Fibroblast of villous mesenchyme (primary cell): ENCODE results near the gene NET1. TPM values are rescaled to one million over a fixed set of nuclear protein-coding genes. Genes with fewer than 3 reads are reported as not detected.

Source experiments
- DNase-seq: peaks from one replicate; pipeline ENCODE4 v3.0.0-alpha.2; 2010; ENCODE audit warnings: low read depth
- H3K4me3 ChIP-seq: 2 replicates; pipeline ENCODE4 v1.5.1; 2011; ENCODE audit warnings: low read depth, mild to moderate bottlenecking, low read length
- CTCF ChIP-seq: IDR thresholded peaks from 2 replicates; pipeline ENCODE4 v1.5.1; 2012; ENCODE audit warnings: low read depth, mild to moderate bottlenecking, low read length; ENCODE audit not compliant: insufficient read depth
- total RNA-seq: library from RNA; depleted of rRNA; stranded (reverse); fragments of >200 nt; gene quantifications from 2 replicates; pipeline ENCODE4 v1.2.3, GENCODE V29; 2012

NET1 gene
- total RNA-seq, 1 donor: 23.3 TPM

GRCh38 chr10:5456563-5456962 is 44.2 kb downstream of the NET1 start:
- no peak for DNase-seq
- TF ChIP-seq CTCF: no peak
- no peak overlapping the region for H3K4me3 ChIP-seq

- no peak for DNase-seq
- H3K4me3 ChIP-seq: no peak overlapping the region
- TF ChIP-seq CTCF: no peak
These were observed 45.4 kb downstream of the NET1 start for GRCh38 chr10:5457741-5458140.

- no peak for TF ChIP-seq CTCF
- H3K4me3 ChIP-seq: no peak overlapping the region
- no peak for DNase-seq
These were observed 46.1 kb downstream of the NET1 start for GRCh38 chr10:5458425-5458824.

- TF ChIP-seq CTCF: no peak
- DNase-seq: no peak
- H3K4me3 ChIP-seq: no peak overlapping the region
These were observed 46.8 kb downstream of the NET1 start for GRCh38 chr10:5458949-5459747.

- DNase-seq: no peak
- H3K4me3 ChIP-seq: no peak overlapping the region
- no peak for TF ChIP-seq CTCF
These were observed 48.3 kb downstream of the NET1 start for GRCh38 chr10:5460468-5461202.

- TF ChIP-seq CTCF: no peak
- DNase-seq: no peak
- no peak overlapping the region for H3K4me3 ChIP-seq
These were observed 48.8 kb downstream of the NET1 start for GRCh38 chr10:5461203-5461588.
